SU-DHL-6 (cell line): Measurements from ENCODE around the gene NHSL2.

Experiments
- H2AFZ ChIP-seq: fragments of 200-600 bp; sonication (generic); 2 replicates; pipeline ENCODE4 v1.6.1; 2014; ENCODE audit warnings: low read depth, mild to moderate bottlenecking, moderate library complexity, mixed read lengths, antibody characterized with exemption, low read length; ENCODE audit not compliant: severe bottlenecking
- H3F3A ChIP-seq: fragments of 200-600 bp; shearing (Covaris generic); 2 replicates; pipeline ENCODE4 v1.6.0; 2016; ENCODE audit warnings: antibody characterized with exemption, mild to moderate bottlenecking; ENCODE audit not compliant: insufficient read depth
- H3K27ac ChIP-seq: fragments of 200-600 bp; sonication (generic); 2 replicates; pipeline ENCODE4 v1.5.1; 2016; ENCODE audit warnings: low read depth, mild to moderate bottlenecking, low read length, moderate library complexity, mixed read lengths
- H3K27me3 ChIP-seq: fragments of 200-600 bp; sonication (generic), shearing (Covaris generic); 2 replicates; pipeline ENCODE4 v1.6.0; 2014; ENCODE audit warnings: mild to moderate bottlenecking, low read length
- H3K36me3 ChIP-seq: fragments of 200-600 bp; sonication (generic); 2 replicates; pipeline ENCODE4 v1.6.1; 2014; ENCODE audit warnings: mild to moderate bottlenecking, low read length, mixed read lengths
- H3K4me2 ChIP-seq: fragments of 300-600, 200-600 bp; shearing (Covaris generic), sonication (generic); 2 replicates; pipeline ENCODE4 v1.6.0; 2014; ENCODE audit warnings: low read length, low read depth, mild to moderate bottlenecking; ENCODE audit not compliant: poor library complexity, severe bottlenecking
- H3K4me3 ChIP-seq: fragments of 200-600 bp; sonication (generic); 2 replicates; pipeline ENCODE4 v1.5.1; 2014; ENCODE audit warnings: antibody characterized with exemption, low read length, mild to moderate bottlenecking, mixed read lengths; ENCODE audit not compliant: insufficient read depth, poor library complexity, severe bottlenecking
- H3K79me2 ChIP-seq: fragments of 200-600 bp; sonication (generic); 2 replicates; pipeline ENCODE4 v1.6.1; 2014; ENCODE audit warnings: mild to moderate bottlenecking, low read length, moderate library complexity; ENCODE audit not compliant: insufficient read depth
- H3K9ac ChIP-seq: fragments of 200-600 bp; sonication (generic); 2 replicates; pipeline ENCODE4 v1.7.0; 2014; ENCODE audit warnings: mild to moderate bottlenecking, low read length
- H3K9me2 ChIP-seq: fragments of 200-600 bp; sonication (generic); replicated peaks from 2 replicates; pipeline ENCODE4 v1.6.1; 2014; ENCODE audit warnings: low read length; ENCODE audit not compliant: insufficient read depth
- H3K9me3 ChIP-seq: fragments of 200-600 bp; sonication (generic); 2 replicates; pipeline ENCODE4 v1.6.1; 2014; ENCODE audit warnings: low read length, mixed read lengths; ENCODE audit not compliant: insufficient read depth
- H4K20me1 ChIP-seq: fragments of 200-600 bp; sonication (generic); 2 replicates; pipeline ENCODE4 v1.6.1; 2014; ENCODE audit warnings: low read depth, mild to moderate bottlenecking, antibody characterized with exemption, low read length, moderate library complexity, mixed read lengths
- EZH2phosphoT487 ChIP-seq: fragments of 200-600 bp; sonication (generic), shearing (Covaris generic); conservative IDR thresholded peaks from 2 replicates; pipeline ENCODE4 v1.6.1; 2018; ENCODE audit warnings: mild to moderate bottlenecking, antibody characterized with exemption, low read length, moderate library complexity, mixed read lengths
- TF ChIP-seq, protein P1 (sequence below): fragments of 200-600 bp; sonication (generic); IDR thresholded peaks from one replicate; pipeline ENCODE4 v1.5.1; 2017; ENCODE audit warnings: antibody characterized with exemption, mild to moderate bottlenecking, low read length, moderate library complexity; ENCODE audit not compliant: insufficient read depth, poor library complexity, severe bottlenecking

Gene NHSL2

DNA sequence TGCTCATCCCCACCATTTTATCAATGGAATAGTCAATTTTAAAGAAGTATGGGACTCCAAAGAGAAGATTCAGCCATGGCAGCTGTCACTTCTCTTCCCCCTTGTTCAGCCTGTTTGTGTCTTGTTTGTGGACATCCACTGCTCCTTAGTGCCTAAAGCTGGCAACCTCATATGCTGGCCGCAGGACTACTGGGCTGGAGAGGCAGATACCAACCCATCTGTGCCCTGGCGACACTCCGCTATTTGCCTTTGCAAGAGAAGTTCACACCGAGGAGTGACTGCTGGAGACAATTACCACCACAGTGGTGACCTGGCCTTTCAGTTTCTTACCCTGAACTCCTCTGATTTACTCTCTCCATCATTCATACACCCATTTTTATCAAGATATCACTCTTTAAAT lies 64.3 kb downstream of the NHSL2 start:
- no peak overlapping the region for H3K4me2 ChIP-seq
- no peak overlapping the region for H3K4me3 ChIP-seq
- no peaks in the 10 kb centered on the region for H3F3A ChIP-seq
- no peaks in the 10 kb centered on the region for H3K9me3 ChIP-seq
- H2AFZ ChIP-seq = no peak overlapping the region
- TF ChIP-seq, protein P1, sequence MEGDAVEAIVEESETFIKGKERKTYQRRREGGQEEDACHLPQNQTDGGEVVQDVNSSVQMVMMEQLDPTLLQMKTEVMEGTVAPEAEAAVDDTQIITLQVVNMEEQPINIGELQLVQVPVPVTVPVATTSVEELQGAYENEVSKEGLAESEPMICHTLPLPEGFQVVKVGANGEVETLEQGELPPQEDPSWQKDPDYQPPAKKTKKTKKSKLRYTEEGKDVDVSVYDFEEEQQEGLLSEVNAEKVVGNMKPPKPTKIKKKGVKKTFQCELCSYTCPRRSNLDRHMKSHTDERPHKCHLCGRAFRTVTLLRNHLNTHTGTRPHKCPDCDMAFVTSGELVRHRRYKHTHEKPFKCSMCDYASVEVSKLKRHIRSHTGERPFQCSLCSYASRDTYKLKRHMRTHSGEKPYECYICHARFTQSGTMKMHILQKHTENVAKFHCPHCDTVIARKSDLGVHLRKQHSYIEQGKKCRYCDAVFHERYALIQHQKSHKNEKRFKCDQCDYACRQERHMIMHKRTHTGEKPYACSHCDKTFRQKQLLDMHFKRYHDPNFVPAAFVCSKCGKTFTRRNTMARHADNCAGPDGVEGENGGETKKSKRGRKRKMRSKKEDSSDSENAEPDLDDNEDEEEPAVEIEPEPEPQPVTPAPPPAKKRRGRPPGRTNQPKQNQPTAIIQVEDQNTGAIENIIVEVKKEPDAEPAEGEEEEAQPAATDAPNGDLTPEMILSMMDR = no peak
- no peak for TF ChIP-seq EZH2phosphoT487
- no peaks in the 10 kb centered on the region for H3K27me3 ChIP-seq
- H3K79me2 ChIP-seq = no peaks in the 10 kb centered on the region
- H3K9me2 ChIP-seq = no peaks in the 10 kb centered on the region
- H3K36me3 ChIP-seq = no peaks in the 10 kb centered on the region
- H4K20me1 ChIP-seq = no peaks in the 10 kb centered on the region
- H3K9ac ChIP-seq = no peak overlapping the region
- H3K27ac ChIP-seq = no peak overlapping the region

DNA sequence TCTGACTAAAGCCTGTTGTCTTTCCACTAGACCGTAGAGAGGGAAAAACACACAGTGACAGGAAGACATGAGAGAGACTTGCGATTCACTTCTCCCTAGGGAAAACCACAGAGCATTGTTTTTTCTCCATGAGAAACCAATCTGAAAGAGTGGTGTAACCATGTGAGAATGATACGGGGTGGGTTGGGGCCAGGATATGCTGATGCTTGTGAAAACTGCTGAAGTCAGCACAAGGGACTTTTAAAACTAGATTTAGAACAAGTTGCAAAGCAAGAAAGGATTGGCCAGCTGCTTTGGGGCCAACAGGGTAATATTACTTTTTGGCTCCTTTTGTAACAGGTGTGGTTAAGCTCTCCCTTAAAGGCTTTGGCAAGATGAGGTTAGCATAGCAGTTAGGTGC lies 66.1 kb downstream of the NHSL2 start:
- H3F3A ChIP-seq = no peaks in the 10 kb centered on the region
- H3K9me3 ChIP-seq = no peaks in the 10 kb centered on the region
- H3K79me2 ChIP-seq = no peaks in the 10 kb centered on the region
- no peaks in the 10 kb centered on the region for H4K20me1 ChIP-seq
- no peak overlapping the region for H3K27ac ChIP-seq
- TF ChIP-seq EZH2phosphoT487 = no peak
- TF ChIP-seq, protein P1 = no peak
- H2AFZ ChIP-seq = no peak overlapping the region
- H3K9ac ChIP-seq = no peak overlapping the region
- no peak overlapping the region for H3K4me3 ChIP-seq
- H3K27me3 ChIP-seq = no peaks in the 10 kb centered on the region
- no peak overlapping the region for H3K4me2 ChIP-seq
- H3K36me3 ChIP-seq = no peaks in the 10 kb centered on the region
- H3K9me2 ChIP-seq = no peaks in the 10 kb centered on the region

DNA sequence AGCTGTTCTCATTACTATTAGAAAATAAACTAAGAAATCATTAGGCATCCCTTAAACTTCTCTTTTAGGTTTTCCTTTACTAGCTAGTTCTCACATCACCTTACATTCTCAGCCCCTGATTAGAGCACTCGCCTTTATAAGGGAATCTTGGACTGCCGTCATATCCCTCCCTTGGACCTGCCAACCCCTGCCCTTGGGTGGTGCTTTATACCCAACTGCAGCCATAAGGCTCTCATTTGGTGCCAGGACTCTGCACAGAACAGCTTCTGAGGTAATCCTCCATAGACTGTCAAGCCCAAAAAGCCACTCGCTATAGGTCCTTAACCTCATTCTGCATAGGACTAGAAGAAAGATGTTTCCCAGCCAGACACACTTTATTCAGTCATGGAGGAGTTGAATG lies 67.5 kb downstream of the NHSL2 start:
- no peaks in the 10 kb centered on the region for H3K36me3 ChIP-seq
- H3K9ac ChIP-seq = no peak overlapping the region
- no peak overlapping the region for H3K4me3 ChIP-seq
- H3K79me2 ChIP-seq = no peaks in the 10 kb centered on the region
- H3K27ac ChIP-seq = no peak overlapping the region
- H3K27me3 ChIP-seq = no peaks in the 10 kb centered on the region
- no peaks in the 10 kb centered on the region for H3K9me2 ChIP-seq
- H4K20me1 ChIP-seq = no peaks in the 10 kb centered on the region
- no peaks in the 10 kb centered on the region for H3K9me3 ChIP-seq
- TF ChIP-seq EZH2phosphoT487 = no peak
- TF ChIP-seq, protein P1 = no peak
- H3K4me2 ChIP-seq = no peak overlapping the region
- H3F3A ChIP-seq = no peaks in the 10 kb centered on the region
- no peak overlapping the region for H2AFZ ChIP-seq
